IPS-18c (cell line): ENCODE data around the gene TMEM63B.
"Not testable (repeated sequence)": the region's sequence is repeated elsewhere in the genome, so short reads cannot be mapped to it uniquely, and the experiment has no call there.

Experiments
- H3K4me3 ChIP-seq: 2 replicates; pipeline ENCODE4 v1.7.0; 2013; ENCODE audit warnings: low read depth, mild to moderate bottlenecking, low read length, moderate library complexity; ENCODE audit not compliant: insufficient read depth
- H3K9me3 ChIP-seq: one replicate; pipeline ENCODE4 v1.6.1; 2013; ENCODE audit warnings: mild to moderate bottlenecking, low read length, moderate library complexity; ENCODE audit not compliant: control insufficient read depth, insufficient read depth

Gene TMEM63B

GRCh38 chr6:44091981-44092884 lies 35.1 kb upstream of the TMEM63B start:
- no peak overlapping the region for H3K4me3 ChIP-seq
- no peaks in the 10 kb centered on the region for H3K9me3 ChIP-seq

GRCh38 chr6:44093066-44093465 lies 34.3 kb upstream of the TMEM63B start:
- Histone ChIP-seq H3K9me3 (no peaks in the 10 kb centered on the region), H3K4me3 (no peak overlapping the region)

- H3K9me3 ChIP-seq = no peaks in the 10 kb centered on the region
- no peak overlapping the region for H3K4me3 ChIP-seq
These were observed 33.5 kb upstream of the TMEM63B start for GRCh38 chr6:44093750-44094402.

GRCh38 chr6:44094403-44095242 lies 32.7 kb upstream of the TMEM63B start:
- H3K9me3 ChIP-seq = no peaks in the 10 kb centered on the region

GRCh38 chr6:44095243-44095623 lies 32.1 kb upstream of the TMEM63B start:
- H3K4me3 ChIP-seq, H3K9me3 ChIP-seq: not testable (repeated sequence)

More at GRCh38 chr6:44094403-44095242, 32.7 kb upstream of the TMEM63B start:
- no peak overlapping the region for H3K4me3 ChIP-seq

- Histone ChIP-seq H3K4me3 (no peak overlapping the region), H3K9me3 (no peaks in the 10 kb centered on the region)
These were observed 30.7 kb upstream of the TMEM63B start for GRCh38 chr6:44096612-44097011.

- no peaks in the 10 kb centered on the region for H3K9me3 ChIP-seq
- no peak overlapping the region for H3K4me3 ChIP-seq
These were observed 29.5 kb upstream of the TMEM63B start for GRCh38 chr6:44097782-44098317.

- no peaks in the 10 kb centered on the region for H3K9me3 ChIP-seq
- H3K4me3 ChIP-seq = no peak overlapping the region
These were observed 28.2 kb upstream of the TMEM63B start for GRCh38 chr6:44099192-44099591.

- Histone ChIP-seq H3K9me3 (no peaks in the 10 kb centered on the region), H3K4me3 (no peak overlapping the region)
These were observed 27.2 kb upstream of the TMEM63B start for GRCh38 chr6:44100088-44100550.

- H3K4me3 ChIP-seq = no peak overlapping the region
- no peaks in the 10 kb centered on the region for H3K9me3 ChIP-seq
These were observed 25.5 kb upstream of the TMEM63B start for GRCh38 chr6:44101832-44102231.

GRCh38 chr6:44102527-44102926 lies 24.8 kb upstream of the TMEM63B start:
- H3K4me3 ChIP-seq = no peak overlapping the region

GRCh38 chr6:44104481-44105021 lies 22.8 kb upstream of the TMEM63B start:
- Histone ChIP-seq H3K9me3 (no peaks in the 10 kb centered on the region), H3K4me3 (no peak overlapping the region)

More at GRCh38 chr6:44102527-44102926, 24.8 kb upstream of the TMEM63B start:
- H3K9me3 ChIP-seq = no peaks in the 10 kb centered on the region

- Histone ChIP-seq H3K4me3 (no peak overlapping the region), H3K9me3 (no peaks in the 10 kb centered on the region)
These were observed 22.2 kb upstream of the TMEM63B start for GRCh38 chr6:44105146-44105545.

GRCh38 chr6:44105993-44106740 lies 21.2 kb upstream of the TMEM63B start:
- Histone ChIP-seq H3K9me3 (peaks cover 2% of the 10 kb centered on the region), H3K4me3 (no peak overlapping the region)

GRCh38 chr6:44107017-44107416 lies 20.3 kb upstream of the TMEM63B start:
- no peak overlapping the region for H3K4me3 ChIP-seq

GRCh38 chr6:44108471-44108870 lies 18.9 kb upstream of the TMEM63B start:
- Histone ChIP-seq H3K9me3 (peaks cover 2% of the 10 kb centered on the region), H3K4me3 (no peak overlapping the region)

More at GRCh38 chr6:44107017-44107416, 20.3 kb upstream of the TMEM63B start:
- peaks cover 2% of the 10 kb centered on the region for H3K9me3 ChIP-seq
